Measurements from ENCODE around the gene SMLR1.
"Not testable (repeated sequence)": the region's sequence is repeated elsewhere in the genome, so short reads cannot be mapped to it uniquely, and the experiment has no call there.

Gene SMLR1

GRCh38 chr6:130827247-130828149 lies at the start of gene SMLR1:
SMLR1 (plus strand) TSS chr6:130827406; CDS start chr6:130827414, 8 bp downstream.
- DNase-seq = no peak

- DNase-seq = no peak
These were observed 48.1 kb upstream of the SMLR1 start for GRCh38 chr6:130778946-130779657.

- DNase-seq = no peak
These were observed 47.6 kb upstream of the SMLR1 start for GRCh38 chr6:130779658-130780033.

DNA sequence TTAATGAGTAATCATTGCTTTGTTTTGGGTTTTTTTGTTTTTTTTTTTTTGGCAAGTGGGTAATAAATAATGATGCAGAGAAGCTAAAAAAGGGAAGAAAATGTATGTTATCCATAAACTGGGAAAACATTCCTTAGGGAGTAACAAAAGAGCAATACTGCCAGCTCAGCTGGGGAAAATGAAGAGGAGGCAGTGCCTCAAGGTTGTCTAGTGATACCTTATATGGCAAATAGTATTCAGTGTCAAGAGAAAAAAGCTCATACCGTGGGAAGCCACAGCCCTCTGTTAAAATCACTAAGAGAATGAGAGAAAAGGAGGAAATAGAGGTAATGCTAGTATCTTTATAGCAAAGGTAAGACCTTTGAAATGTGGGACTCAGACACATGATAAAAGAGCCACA lies 47.1 kb upstream of the SMLR1 start:
- no peak for DNase-seq

- no peak for DNase-seq
These were observed 45.6 kb upstream of the SMLR1 start for GRCh38 chr6:130781557-130781956.

DNA sequence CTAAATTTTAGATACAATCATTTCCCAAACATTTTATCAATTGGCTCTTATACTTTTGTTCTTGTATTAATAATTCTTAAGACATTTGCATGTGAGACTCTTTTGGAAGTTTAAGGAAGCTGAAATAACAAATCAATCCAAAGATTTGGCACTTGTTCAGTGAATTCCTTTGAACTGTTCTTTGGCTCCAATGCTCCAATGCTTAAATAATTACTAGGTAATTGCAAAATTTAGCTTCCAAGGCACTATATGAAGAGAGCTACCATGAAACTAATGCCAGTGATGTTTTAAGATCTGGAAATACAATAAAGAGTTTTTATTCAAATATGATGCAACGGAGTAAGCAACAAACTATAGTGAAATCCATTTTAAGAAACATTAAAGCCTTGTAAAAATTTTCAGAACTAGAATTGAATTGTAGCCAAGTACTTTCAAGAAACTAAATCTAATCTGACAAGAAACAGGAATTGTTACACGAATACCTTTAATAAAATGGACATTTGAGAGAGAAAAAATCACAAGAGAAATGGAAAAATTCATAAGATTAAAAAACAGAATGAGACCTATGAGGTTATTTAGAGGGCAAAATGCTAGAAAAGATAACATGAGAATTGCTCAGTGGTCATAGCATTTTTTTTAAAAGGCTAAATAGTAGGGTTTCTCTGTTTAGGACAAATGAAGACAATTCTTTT lies 43.6 kb upstream of the SMLR1 start:
- no peak for DNase-seq

GRCh38 chr6:130787726-130788500 lies 39.3 kb upstream of the SMLR1 start:
- no peak for DNase-seq

- no peak for DNase-seq
These were observed 38.3 kb upstream of the SMLR1 start for GRCh38 chr6:130788954-130789353.

- no peak for DNase-seq
These were observed 33.1 kb upstream of the SMLR1 start for GRCh38 chr6:130794010-130794697.

DNA sequence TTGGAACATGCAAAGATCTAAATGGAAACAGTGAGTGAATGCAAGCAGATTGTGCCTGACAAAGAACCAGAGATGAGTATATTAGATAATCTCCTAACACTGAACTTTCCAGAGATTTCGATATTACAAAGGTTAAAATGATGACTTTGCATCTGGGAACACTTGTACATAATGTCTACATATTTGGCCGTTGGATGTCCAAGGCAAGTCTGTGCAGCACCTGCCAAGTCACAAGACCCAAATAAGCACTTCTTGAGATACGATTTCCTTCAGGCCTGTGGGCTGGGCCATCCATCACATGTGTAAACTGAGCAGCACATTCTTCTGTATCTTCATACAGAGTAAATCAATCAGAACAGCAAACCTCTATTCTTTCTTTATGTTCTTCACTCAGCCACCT lies 32.5 kb upstream of the SMLR1 start:
- no peak for DNase-seq

DNA sequence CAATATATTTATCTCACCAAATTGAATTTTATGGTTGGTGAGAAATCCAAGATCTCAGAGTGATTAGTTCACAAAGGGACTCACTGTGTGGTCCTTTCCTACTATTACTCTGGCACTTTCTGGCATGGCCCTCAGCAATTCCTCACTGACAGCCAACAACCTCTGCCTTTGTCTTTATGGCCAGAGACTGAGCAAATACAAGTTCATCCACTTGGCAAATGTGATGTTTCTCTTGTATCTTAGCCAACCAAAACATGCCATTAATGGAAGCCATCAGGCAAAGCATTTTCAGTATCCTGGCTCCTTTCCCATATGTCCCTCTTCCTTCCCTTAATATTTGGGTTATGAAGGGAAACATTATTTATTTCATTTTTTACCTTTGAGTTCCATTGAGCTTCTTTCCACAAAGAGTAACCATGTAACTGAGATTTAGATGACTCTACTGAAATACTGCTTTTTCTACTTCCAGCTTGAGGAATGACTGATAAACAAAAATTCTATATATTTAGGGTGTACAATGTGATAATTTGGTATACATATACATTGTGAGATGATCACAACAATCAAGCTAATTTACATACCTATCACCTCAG lies 30.8 kb upstream of the SMLR1 start:
- DNase-seq = peak; percentile 13

- DNase-seq = no peak
These were observed 30.1 kb upstream of the SMLR1 start for GRCh38 chr6:130797061-130797460.

DNA sequence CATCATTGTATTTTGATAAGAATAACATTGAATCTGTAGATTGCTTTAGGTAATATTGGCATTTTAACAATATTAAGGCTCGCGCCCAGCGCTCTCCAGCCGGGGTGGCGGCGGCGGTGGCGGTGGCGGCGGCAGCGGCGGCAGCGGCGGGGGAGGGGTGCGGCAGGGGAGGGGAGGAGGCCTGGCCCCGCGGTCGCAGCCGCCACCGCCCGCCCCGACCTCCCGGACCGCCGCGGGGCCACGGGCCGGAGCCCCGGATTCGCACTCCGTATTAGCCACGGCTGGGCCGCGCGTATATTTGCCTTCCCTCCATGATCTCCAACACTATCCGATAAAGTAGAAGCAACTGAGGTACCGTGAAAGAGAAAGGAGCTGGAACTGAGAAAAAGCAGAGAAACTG lies 25.8 kb upstream of the SMLR1 start:
- DNase-seq = not testable (repeated sequence)

GRCh38 chr6:130810307-130811030 lies 16.7 kb upstream of the SMLR1 start:
- no peak for DNase-seq

DNA sequence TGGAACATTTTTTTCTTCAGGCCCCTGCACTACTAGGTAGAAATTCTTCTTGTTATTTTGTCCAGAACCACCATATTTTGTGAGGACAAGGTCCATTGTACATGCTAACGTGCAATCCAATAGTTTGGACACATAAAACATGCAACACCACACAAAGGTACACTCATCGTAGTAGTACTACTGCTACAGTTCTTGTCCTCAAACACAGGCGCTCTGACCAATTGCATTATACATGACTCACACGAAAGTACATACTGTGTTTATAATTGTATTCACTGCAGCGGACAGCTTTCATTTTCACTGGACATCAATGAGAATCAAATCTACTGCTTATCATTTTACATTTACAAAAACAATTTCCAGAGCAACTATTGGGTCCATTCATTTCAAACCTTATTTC lies 15.3 kb upstream of the SMLR1 start:
- no peak for DNase-seq

- DNase-seq = no peak
These were observed 12.7 kb upstream of the SMLR1 start for GRCh38 chr6:130814506-130814905.

DNA sequence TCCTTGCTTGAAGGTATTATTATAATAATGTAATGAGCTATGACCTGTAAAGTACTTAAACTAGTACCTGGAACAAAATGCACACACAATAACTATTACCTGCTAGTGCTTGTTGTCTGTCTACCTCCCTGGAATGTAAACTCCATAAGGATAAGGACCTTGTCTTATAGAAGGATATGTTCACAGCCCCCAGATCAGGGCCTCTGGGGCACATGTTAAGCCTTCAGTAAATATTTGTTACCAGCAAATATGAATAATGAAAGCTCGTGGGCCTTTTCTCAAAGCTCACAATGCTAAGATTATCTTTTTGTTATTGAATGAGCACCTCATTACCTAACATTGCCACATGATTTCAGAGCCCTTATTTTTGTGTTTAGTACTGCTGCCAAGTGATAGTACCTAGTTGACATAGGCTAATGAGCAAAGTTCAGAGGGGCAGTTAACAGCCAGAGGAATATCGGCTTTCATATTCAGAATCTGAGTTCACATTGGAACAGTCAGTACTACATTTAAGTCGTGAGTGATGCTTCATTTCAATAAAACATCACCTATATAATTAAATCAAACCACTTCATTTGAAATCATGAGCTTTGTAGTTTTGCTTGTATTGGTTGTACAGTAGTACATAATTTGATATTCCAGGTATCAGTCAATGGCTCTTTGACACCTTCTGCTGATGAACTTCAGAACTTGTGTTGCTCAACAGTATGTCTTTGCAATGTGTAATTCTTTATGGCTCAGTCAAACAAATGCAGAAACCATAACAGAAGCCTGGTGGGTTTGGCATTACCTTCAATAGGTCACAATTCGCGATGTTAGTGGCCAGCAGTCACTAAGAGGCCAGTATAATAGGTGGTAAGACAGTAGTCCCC lies 11.8 kb upstream of the SMLR1 start:
- no peak for DNase-seq

GRCh38 chr6:130822736-130823135 lies 4.5 kb upstream of the SMLR1 start:
- DNase-seq = no peak

GRCh38 chr6:130824978-130825694 lies 2.1 kb upstream of the SMLR1 start:
- DNase-seq = no peak

All from T1000 (cell line).